Stimulated activated CD4-positive, alpha-beta T cell treated with anti-CD3 and anti-CD28 coated beads, Interleukin-15, amount 100 ng/mL, for 24 hours (primary cell): Measurements from ENCODE around the gene SOX10.

Experiments
- DNase-seq: peaks from one replicate; pipeline ENCODE4 v3.0.0-alpha.2; 2020

SOX10 gene

DNA sequence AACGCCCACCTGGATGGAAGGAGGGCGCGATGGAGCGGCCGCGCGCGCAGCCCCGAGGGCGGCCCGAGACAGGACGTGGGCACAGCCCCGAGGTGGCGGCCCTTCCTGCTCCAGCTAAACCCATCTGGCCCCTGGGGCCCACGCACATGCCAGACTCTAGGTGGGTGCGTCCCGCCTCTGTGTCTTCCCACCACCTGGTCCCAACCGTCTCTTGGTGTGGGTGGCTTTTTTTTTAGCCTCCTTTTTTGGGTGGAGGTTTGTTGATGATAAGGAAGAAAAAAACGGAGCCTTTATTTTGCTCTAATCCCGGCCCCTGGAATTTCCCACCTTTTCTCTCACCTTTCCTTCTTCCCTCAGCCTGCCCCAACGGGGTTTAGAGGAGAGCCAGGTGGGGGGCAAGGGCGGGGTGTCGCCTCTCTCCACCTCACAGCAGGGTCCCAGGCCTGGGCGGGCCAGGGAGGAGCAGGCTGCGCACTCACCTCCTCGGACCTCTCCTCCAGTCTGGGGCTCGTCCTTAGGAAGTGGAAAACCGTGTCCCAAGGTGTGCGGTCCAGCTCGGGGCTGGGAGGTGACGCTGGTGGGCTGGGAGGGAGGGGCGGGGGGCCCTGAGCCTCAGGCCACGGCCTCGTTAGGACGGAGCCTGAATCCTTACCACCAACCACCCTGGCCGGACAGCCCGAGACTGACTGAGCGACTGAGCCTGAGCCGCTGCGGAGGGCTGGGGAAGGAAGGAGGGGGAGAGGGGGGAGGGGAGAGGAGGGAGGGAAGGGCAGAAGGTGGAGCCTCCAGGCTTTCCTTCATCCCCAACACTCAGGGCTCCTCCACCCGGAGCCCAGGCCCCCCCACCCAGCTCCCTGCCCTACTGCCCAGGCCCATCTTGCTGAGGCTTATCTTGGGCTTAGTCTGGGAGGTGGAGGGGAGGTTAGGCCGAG is at the start of gene SOX10:
Gene SOX10, minus strand, starts transcription at position 696 of the 932 bp plus-strand sequence. CDS start 771 bp downstream, outside the sequence.
- DNase-seq, result no peak

DNA sequence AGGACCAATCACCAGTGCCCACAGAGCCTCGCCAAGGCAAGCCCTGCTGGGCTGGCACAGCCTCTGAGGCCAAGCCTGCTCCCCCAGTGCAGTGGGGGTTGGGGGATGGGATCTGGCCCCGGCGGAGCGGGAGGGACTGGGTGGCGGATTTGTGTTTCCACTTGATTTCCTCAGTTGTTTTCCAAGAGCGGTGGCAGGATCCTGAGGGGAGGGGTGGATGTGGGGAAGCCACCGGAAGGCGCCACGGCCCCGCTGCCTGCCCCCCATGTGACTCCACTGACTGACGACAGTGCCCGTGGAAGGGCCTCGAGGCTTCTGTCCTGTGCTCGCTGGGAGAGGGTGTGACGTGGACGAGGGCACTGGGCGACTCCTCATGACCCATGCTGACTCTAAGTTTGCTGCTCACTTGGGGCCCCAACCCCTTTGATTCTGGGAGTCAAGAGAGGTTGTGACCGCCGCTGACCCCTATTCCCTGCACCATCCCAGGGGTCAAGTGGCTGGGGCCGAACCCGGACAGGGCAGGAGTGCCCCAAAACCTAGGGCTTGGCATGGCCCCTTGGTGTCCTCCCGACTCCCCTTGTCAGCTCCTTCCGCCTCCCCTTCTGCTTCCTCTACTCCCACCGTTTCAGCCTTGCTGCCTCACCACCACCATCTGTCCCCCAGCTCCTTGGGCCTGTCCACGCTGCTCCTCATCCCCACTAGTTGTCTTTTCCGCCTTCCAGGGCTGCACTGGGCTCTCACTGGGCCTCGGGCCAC is 49.3 kb upstream of the SOX10 start:
- no peak for DNase-seq

DNA sequence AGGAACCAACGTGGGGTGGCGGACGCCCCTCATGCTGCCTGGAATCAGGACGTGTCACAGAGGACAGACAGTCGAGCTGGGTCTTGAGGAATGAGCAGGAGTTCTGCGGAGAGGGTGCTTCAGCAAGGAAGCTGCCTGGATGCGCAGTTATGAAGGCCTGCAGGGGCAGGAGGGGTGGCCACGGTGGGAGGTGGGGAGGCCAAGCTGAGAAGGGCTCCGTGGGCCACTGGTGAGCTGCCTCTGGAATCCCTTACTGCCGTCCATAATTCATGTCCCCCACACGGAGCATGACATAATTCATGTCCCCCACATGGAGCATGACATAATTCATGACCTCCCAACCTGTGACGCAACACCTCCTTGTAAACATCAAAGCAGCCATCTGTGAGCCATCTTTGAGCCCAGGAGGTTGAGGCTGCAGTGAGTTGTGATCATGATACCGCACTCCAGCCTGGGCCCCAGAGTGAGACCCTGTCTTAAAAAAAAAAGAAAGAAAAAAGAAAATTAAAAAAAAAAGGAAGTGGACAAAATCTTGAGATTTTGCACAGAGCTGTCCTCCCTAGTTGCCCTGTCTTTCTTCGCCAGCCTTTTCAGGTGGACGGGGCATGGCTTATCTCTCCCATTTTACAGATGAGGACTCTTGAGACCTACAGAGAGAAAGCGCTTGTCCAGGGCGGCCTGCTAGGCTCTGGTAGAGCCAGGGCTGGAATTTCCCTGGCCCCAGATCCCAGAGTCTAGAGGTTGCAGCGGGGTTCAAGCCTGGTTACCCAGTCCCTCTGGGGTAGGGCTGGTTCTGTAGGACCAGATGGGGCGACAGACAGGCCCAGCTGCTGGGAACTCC is 48.5 kb upstream of the SOX10 start:
- DNase-seq, result no peak

DNA sequence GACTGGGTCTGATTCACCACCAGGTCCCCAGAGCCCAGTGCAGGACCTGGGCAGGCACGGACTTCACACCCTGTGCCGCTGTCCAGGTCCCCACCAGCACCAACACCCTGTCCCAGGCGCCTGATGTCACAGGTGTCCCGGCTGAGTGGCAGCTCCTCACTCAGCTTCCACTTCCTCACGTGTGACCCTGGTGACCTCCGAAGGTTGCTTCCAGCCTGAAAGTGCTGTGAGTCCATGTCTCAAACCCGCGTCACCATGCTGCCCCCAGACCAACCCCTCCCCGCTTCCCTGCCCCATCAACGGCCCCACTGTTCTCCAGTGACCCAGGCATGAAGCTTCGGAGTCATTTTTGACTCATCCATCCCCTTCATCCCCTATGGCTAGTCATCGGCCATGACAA is 47.1 kb upstream of the SOX10 start:
- DNase-seq, result no peak

DNA sequence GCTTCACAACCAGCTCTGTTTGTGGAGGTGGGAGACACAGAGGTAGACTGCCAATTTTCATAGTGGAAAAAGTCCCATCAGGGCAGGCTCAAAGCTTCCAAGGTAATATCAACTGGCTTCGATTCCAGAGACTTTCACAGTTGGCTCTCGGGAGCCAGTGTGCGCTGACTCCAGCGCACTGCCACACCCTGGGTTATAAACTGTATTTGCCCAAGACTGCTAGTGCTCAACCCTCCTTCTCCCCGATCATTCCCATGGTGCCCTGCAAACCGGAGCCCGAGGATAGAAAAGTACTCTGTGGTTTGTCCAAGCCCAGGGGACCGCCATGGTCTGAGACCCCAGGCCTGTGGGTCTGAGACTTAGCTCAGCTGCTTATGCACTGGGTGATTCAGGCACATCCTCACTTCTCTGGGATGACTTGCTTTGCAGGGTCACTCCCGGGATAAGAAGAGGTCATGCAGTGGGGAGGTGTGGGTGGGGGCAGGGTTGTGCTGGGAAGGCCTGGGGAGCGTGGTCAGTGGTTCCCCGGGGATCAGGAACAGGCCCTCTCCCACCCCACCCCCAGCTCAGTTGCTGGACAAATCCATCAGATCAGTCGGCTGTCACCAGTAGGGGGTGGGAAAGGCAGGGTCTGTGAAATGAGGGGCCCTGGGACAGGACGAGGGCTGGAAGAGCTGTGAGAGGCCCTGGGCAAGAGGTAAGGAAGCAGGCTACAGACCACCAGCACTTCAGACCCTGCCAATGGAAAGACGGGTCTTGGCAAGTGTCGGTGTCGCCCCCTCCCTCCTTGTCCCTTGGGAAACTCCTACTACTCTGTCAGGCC is 46.2 kb upstream of the SOX10 start:
- no peak for DNase-seq

DNA sequence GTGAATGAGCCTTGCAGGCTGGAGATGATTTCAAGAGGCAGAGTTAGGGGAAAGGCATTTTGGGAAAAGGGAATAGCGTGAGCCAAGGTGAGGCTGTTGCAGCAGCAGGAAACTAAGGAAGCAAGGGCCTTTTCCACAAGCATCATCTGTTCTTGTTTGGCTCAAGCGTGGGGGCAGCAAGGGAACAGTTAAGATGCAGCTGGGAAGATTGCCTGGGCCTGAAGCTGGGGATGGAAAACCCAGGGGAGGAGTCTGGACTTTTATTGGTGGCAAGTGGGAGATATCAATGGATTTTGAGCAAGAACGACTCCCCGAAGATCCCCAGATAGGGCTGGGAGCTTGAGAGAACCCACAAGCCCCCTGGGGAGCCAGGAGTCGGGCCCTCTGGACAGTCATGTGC is 45.5 kb upstream of the SOX10 start:
- DNase-seq, result no peak

DNA sequence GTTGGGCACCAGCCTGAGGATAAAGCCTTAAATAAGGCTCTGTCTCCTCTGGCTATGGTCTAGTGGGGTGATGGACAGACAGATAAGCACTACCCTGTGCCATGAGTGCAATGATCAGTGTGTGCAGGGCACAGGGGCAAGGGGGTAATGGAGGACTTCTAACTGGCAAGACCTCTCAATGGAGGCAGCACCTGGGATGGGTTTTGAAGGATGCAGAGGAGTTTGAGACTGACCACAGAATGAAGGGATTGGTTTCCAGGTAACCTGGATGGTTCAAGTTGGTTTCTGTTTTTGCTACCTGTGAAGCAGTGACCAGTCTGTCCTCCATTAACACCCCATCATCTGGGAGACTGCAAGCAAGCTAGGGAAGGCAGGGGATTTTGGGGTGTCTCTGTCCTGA is 45.0 kb upstream of the SOX10 start:
- DNase-seq, result no peak

DNA sequence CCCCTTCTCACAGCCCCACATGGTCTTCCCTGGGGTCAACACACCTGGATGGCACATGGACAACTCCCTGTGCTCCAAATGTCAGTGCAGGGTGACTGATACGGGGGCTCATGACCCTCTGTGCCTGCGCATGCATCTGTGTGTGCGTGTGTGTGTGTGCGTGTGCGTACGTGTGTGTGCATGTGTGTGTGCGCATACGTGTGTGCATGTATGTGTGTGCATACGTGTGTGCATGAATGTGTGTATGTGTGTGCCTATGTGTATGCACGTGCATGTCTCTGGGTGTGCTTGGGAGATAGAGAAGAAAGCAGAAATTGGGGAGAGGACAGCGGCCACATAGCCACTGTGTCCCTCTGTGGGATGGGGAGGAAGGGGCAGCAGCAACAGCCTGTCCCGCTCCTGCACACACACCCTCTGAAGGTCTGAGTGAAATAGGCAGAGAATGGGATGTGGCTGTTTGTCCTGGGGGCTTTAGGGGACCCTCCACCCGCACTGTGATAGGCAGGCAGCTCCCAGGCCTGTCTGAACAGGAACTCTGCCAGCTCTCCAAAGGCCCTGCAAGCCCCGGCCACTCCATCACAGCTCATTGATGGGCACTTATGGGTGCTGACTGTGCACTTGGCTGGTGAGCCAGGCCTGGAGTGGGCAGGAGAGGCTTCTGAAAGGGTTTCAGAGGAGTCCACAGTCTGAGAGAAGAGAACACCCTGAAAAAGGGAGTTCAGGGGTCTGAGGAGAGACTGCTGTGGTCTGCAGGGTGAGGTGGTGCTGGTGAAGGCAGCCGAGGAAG is 44.2 kb upstream of the SOX10 start:
- DNase-seq, result no peak

DNA sequence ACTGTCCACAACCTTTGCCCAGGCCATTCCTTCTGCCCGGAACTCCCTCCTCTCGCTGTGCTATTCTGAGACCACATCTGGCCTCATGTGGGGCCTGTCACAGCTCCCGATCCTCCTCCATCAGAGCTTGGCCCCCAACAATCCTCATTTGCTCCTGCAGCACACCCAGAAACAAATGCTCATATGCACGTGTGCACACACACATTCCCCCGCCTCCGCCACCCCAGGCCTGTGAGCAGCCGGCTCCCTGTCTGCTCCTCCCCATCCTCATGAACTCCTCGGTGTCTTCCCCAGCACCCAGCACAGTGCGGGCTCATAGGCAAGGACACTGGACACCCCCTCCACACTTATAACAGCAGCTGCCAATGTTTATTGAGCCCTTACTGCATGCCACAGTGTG is 43.1 kb upstream of the SOX10 start:
- no peak for DNase-seq

DNA sequence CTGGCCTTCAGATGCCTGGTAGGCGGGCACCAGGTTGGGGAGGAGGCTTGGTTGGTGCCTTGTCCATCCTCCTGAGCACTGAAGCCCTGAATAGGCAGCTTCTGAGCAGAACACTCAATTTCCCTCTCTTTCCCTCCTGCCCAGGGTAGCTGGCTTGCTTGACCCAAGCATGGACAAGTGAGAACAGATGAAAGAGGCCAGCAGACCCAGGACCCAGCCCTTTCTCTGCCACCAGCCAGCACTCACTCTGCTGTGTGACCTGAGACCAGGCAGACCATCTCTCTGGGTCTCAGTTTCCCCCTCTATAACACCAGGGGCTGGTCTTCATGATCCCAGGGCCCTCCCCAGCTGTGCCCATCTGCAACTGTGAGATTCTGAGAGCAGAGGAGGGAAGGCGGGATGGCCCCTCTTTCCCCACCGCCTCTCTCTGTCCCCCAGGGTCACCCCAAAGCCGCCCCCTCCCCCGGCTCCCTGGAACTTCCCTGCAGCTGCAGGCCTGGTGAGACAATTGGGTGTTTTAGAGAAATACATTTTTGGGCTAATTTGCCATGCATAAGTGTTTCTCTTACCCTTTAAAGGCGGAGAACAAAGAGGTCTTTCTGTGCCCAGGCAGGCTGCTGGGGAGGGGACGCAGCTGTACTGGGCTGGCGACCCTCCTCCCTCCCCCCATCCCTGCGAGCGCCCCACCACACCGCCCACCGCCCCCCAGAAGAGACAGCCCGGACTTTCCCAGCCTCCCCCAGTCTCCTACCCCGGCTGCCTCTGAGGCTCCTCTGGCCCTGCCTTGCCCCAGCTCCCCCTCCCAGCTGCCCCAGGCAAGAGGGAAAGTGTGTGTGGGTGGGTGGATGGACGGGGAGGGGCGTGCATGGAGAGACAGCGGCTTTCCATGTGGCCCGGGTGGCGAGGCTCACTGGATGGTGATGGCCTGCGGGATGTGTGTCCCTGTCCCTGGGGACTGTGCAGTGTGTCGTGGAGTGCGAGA is 42.1 kb upstream of the SOX10 start:
- DNase-seq, result no peak

DNA sequence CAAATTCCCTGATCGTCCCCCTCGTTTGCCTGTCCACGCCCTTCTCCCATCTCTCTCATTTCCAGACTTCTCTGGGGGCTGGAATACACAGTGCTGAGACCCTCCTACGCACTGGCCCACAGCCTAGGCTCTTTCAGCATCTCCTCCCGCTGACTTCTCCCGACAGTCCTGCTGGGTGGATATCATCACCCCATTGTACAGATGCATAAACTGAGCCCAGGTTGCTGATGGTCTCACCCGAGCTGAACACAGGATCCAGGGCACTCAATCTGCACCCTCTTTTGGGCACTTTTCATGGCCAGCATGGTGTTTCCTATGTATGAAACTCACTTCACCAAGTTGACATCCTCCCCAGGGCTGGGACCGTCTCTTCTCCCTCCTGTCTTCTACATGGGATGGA is 41.2 kb upstream of the SOX10 start:
- no peak for DNase-seq

DNA sequence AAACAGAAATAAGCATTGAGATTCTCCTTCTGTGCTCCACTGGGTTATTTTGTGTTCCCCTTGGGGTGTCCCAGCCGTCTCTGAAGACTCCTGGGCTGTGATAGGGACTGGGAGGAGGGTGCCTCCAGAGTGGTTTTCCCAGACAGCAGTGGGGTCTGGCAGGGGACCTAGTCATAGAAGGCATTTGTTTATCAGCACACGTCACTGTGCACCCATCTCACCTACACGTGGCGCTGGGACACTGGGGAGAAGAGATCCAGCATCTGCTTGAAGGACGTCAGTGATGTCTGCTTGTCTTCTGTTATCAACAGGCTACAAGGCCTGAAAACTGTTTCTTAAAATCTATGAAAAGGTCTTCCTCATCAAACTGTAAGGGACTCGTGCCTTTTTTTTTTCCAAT is 38.7 kb upstream of the SOX10 start:
- DNase-seq, result no peak

DNA sequence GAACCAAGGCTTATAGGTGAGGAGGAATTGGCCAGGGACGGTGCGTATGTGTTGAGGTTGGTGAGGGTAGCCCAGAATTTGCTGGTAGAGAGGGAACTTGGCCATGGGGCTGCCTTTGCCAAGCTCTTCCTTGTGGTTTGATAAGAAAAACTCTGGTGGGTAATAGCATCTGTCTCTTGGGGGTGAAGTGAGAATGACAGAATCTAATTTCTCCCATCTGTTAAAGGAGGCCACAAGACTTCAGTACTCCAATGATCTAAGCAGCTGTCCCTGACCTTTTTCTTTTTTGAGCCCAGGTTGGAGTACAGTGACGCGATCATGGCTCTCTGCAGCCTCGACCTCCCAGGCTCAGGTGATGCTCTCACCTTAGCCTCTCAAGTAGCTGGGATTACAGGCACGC is 36.9 kb upstream of the SOX10 start:
- no peak for DNase-seq

DNA sequence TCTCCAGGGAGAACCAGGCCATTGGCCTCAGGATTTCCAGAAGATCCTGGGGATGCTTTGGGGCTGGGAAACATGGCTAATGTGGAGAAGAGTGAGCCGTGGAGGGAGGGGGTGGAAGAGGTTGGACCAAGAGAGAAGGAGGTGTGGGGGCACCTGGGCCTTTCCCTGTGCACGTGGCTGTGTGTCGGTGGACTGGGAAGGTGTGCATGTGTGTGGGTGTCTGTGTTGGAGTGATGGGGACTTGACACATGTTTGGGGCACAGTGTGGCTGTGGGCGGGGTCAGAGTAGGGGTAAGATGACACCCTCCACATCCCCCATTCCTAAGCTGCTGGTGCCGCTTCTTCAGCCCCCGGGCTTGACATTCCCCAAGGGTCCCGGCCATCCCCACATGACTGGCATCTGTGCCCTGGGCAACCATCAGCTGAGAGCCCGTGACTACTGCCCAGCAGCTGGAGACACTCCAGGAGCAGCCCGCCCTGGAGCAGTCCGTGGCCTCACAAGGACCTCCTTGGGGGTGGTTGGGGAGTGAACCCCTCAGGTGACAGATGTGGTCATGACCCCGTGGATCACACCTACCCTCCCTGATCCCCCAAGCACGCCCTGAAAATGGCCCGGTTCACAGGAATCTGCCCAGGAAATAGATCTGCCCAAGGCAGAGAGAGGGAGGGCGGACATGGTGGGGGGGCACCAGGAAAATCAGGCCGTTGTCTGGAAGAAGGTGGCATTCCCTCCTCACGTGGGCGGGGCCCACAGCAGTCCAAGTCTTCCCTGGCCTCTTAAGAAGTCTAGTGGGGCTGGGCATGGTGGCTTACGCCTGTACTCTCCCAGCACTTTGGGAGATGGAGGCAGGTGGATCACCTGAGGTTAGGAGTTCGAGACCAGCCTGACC is 34.8 kb upstream of the SOX10 start:
- no peak for DNase-seq

DNA sequence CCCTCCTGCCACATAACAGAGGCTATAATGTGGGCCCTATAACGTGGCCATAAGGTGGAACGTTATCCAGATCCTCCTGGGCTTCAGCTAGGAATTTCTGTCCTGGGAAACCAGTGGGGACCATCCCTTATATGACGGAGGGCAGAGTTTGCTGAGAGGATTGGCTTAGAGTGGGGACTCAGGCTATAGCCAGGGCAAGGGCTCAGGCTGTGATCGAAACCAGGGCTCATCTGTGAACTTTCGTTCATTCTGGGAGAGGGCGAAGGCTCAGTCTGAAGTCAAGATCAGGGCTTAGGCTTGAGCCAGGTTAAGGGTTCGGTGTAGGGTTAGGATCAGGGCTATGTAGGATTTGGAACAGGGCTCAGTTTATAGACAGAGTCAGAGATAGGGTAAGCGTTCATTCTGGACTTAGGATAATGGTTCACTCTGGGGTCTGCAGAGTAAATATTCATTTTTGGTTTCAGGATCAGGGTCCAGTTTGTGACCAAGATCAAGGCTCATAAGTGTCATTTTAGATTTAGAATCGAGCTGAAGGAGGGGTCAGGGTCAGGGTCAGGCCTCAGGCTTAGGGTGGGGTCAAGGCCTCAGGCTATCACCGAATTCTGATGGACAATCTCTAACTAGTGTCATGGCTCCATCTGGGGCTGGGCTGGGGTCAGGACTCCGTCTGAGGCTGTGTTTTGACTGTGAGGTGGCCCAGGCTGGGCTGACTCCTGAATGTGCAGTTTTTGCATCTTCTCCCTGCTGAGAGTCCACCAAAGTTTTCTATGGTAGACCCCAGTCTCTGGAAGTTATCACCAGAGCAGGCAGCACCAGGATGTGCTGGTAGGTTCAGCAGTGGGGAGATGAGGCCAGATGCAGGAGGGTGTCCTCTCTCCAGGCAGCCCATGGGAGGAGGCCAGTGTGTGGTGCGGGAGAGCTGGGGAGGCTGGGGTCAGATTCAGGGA is 33.9 kb upstream of the SOX10 start:
- no peak for DNase-seq

DNA sequence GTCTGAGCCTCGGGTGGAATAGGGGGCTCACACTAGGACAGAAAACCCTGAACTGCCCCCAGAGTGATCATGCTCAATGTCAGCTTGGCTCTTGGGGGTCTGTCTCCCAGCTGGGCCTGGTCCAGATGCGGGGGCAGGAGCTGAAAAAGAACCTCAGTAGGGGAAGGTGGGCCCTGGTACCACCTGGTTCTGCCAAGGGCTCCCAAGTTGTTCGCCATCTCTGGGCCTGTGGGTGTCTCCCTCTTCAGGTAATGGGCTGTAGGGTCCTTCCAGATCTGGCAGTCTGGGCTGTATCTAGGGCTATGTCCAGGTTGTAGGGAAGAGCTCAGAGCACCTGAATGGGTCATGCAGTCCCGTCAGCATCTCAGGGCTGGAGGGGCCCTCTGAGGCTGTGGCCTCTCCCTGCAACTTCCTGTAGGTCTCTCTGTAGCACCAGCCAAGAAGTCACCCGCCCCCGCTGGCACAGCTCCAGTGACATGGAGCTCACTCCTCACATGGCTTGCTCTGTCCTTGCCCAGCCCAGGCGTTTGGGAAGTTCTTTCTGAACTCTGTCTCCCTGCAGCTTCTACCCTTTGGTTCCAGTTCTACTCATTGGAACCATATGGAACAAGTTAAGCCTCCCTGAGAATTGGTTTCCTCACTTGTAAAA is 33.0 kb upstream of the SOX10 start:
- DNase-seq, result no peak
